ENCODE measurements around the gene INSM1.

The INSM1 gene

DNA sequence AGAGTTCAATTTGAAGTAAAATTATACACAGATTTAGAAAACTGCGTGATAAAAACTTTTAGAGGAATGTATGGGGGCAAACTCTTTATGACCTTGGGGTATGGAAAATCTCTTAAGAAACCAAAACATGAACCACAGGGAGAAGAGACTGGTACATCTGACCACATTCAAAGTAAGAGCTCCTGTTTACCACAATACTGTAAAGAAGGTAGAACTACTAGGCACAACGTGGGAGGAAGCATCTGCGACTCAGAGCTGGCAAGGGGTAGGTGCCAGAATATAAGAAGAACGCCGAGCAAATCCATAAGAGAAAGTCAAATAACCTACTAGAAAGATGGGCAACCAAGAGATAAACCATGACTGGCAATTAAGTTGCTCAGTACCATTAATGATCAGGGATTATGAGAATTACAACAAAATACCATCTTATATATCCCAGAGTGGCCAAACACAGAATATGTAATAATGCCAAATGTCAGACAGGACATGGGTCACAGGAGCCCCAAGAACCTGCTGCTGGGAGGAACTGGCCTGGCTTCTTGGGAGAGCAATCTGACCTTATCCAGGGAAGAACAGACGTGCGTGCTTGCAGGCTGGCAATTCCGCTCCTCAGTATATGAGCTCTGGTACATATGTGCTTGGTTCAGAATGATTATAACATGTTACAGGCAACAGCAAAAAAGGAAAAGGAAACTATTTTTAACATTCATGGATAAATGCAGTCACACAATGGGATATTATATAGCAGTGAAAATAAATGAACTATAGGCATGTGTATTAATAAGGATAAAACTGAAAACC, 50.2 kb downstream of the INSM1 start:
- DNase-seq (ENCODE audit: low read depth), result no peak
- no peak overlapping the region for H3K4me3 ChIP-seq (replicated peaks; ENCODE audit: low read depth, low read length)
- TF ChIP-seq CTCF (IDR thresholded peaks at IDR 0.05; ENCODE audit: low read length, missing control alignments), result no peak
